Activated CD4-positive, alpha-beta T cell treated with anti-CD3 and anti-CD28 coated beads for 4 hours (primary cell): ENCODE data around the gene STRA8.

Experiments
- DNase-seq, 2 donors: peaks; one replicate each; pipeline ENCODE4 v3.0.0-alpha.2; 2020

Gene STRA8, protein sequence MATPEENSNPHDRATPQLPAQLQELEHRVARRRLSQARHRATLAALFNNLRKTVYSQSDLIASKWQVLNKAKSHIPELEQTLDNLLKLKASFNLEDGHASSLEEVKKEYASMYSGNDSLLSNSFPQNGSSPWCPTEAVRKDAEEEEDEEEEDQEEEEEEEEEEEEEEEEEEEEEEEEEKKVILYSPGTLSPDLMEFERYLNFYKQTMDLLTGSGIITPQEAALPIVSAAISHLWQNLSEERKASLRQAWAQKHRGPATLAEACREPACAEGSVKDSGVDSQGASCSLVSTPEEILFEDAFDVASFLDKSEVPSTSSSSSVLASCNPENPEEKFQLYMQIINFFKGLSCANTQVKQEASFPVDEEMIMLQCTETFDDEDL

DNA sequence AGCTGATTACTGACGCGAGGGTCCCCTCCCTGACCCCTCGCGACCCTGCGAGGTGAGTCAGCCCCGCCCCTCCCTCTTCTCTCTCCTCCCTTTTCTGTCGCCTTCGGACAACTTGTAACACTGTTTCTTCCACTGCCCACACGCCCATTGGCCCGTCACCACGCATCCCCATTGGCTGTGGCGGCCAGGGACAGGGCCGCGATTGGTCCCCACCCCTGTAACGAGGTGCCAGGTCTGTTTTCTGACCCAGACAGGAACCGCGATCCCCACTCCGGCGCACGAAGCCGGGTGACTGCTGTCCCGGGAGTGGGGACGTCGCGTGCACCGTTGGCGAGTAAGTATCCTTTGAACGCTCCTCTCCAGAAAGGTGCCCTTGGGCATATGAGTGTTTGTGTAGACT is at the start of gene STRA8:
Gene STRA8, plus strand, starts transcription at position 269 of the 400 bp plus-strand sequence. CDS start 6,687 bp downstream, outside the sequence.
- DNase-seq = no peak

DNA sequence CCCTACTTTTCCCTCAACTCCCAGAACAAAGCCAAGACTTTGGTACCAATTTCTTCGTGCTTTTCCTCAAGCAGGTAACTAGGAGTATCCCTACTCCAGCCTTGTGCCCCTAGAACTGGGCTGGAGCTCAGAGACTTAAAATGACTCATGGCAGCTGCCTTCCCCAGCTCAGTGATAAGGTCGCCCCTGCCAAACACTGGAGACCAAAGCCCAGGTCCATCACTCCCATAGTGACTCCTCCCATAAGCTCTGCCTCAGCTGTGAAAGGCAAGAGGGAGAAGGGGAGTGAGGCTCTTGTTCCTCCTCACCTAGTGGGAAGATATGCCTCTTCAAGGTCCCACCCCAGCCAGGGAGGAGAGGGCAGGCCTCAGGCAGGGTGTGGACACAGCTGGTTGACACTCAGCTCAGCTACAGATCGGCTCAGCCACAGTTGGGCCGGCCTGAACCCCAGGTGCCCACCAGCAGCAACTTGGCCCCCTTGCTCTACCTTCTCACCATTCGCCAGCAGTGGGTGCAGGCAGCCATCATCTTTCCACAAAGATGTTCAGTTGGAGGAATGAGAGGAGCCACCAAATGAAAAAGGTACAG is 49.3 kb upstream of the STRA8 start:
- DNase-seq = no peak

DNA sequence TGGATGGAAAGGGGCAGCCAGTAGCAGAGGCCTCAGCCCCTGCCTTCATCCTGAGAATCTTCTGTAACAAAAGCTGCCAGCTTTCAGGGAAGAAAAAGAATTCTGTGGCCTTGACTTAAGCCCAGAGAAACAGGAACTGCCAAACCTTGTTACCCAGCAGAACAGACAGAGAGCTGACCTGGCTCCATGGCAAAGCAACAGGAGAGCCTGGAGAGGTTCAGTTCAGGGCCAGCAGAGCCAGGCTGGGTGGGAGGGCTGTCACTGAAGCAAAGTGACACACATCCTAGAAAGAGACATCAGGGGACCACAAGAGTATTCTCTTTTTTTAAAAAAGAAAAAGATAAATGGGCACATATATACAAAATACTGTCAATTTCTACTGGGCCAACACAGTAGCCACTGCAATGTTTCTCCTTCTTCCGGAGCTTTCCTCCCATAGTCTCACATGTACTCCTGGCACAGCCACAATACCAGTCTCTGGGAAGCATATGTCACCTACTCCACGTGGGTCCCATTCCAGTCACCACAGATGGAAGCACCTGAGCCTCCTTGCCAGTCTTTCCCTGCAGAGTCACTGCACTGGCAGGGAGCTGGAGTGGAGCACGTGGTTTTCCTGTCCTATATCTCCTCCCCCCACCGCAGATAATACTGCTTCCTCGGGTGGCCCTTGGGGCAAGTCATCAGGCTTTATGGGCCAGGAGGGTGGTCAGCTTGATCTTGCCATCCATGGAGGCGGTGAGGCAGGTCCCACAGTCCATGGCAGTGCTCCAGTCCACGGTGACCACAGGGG is 48.0 kb upstream of the STRA8 start:
- no peak for DNase-seq

DNA sequence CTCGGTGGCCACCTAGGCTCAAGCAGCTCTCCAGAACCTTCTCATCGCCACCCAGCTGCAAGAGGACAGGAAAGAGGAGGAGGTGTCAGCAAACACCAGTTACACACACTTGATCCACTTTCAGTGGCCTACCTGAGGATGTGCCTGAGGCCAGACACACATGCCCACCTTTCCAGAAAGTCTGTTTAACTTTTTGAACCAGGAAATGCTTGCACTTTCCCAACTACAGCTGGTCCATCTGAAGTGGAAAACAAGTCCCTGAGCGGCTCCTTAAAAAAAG is 47.4 kb upstream of the STRA8 start:
- DNase-seq = no peak

DNA sequence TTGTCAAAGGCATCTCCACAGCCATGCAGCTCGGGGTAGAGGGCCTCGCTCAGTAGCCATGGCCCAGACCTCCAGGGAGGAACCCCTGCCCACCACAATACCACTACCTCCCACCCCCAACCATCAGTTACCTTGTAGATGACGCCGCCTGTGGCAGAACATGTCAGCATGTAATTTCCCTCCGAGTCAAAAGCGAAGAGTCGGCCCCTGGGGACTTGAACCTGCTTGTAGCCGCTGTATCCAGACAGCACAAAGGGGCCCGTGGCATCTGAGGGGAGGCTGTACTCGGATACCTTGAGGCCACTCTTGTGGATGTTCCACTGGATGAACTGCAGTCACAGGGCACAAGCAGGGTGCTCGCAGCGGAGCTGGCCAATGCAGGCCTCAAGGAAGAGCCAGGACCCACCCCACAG is 46.8 kb upstream of the STRA8 start:
- no peak for DNase-seq

DNA sequence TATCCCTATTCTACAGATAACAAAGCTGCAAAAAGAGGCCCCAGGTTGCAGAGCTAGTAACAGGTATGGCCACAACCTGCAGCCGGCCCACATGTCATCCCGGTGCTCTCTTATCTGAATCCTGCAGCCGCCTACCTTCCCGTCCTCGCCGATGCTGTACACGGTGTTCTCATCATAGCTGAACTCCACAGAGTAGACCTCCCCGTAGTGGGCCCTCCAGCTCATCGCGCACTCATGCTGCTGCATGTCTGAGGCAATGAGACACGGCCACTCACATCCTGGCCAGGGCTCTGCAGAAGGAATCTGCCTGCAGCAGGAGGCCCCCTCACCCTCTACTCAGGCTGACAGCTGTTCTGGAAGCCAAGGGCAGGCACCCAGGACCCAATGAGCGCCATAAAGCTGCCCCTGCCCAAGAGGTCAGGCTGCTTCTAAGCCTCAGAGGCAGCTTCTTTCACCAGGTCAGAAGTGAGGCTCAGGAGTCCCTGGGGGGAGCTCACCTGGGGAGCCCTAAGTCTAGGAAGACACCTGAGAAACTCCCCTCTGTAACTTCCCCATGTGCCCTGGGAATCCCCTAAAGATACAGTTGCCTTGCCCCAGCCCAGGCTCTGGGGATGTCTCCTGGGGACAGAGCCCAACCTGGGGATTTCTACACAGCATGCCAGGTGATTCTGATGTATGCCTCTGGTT is 45.2 kb upstream of the STRA8 start:
- no peak for DNase-seq

DNA sequence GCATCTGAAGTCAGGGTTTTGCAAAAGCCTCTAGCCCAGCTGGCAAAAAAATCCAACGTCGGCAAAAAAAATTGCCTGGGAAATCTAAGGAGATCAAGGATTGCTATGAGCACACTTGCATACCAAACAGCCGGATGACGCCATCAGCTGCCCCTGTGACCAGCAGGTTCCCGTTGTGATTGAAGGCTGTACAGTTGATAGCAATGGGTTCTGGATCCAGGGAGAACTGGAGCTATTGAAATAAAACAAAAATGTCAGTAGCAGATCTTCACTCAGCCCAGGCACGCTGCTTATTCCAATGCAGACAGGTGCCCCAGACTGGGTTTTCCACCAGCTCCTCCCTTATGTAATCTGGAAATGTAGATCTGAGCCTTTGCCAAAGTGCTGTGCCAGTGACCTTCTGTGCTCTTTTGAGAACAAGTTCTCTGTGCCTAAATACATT is 44.4 kb upstream of the STRA8 start:
- no peak for DNase-seq

DNA sequence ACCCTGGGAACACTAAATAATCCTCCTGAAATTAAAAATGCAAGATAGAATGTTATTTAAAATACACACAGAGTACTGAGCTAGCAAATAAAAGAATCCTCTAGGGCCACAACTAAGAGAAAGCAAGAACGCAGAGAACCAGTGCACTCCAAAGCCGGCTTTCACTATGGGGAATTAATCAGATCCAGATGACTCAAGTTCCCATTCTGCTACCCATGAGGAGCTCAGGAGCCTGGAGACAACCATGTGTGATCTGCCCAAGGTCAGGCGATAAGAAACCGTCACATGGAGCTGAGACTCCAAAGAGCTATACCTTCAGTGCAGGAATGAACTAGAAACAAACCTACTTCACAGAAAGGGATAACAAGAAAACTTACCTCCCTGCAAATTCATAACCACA is 43.7 kb upstream of the STRA8 start:
- no peak for DNase-seq

DNA sequence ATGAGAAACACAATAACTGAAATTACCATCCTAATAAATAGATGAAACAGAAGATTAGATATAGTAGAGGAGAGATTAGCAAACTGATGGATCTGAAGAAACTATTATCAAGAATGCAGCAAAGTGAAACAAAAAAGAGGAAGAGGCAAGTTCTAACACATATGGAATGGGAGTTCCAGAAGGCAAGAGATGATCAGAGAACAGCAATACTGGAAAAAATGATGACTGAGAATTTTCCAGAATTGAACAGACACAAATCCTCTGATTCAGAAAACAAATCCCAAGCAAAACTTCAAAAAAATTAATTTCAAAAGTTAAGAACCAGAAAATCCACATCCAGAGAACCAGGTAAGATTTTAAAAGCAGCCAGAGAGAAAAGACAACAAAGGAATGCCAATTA is 42.9 kb upstream of the STRA8 start:
- DNase-seq = no peak

DNA sequence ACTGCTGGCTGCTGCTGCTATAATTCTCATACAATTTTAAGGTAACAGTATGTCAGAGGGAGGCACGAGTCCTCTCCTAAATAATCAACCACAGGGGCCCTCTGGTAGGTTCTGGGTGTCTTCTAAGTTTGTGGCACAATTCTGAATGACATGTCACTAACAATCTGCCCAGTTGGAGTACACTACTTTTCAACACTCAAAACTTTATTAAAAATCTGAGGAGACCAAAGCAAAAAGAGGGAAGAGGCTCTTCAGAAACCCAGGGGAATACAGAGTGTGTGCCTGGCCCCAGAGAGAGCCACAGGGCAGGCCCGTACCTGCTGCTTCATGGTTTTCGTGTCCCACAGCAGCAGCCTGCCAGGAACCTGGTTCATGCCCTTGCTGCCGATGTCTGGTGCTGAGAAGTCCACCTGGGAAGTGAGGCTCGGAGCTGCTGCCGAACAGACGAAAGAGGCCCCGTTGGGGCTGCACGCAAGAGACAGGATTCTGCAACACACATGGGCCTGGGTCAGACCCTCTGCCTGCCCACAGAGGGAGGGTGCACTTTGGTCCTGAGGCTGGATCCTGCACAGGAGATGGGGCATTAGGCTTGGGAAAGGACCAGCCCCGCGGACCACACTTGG is 40.6 kb upstream of the STRA8 start:
- DNase-seq = no peak

DNA sequence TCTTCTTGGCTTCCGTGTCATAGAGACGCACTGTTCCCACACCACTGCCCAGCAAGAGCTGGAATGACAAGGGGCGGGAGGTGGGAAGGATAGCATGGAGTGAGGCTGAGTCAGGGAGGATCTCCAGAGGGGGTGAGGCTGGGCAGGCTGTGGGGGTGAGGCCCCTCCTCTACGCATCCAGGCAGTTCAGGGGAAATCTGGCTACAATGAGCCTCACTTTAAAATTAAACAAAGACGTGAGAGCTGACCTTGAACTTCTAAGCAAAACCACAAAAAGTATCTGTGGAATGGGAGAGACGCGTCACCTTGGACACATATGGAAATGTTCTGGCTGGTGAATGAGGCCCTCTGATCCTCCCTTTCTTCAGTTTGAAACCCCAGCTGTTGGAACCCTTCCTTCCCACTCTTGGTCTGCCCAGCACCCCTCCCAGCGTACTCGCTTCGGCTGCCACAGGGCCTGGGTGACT is 40.0 kb upstream of the STRA8 start:
- DNase-seq = no peak

DNA sequence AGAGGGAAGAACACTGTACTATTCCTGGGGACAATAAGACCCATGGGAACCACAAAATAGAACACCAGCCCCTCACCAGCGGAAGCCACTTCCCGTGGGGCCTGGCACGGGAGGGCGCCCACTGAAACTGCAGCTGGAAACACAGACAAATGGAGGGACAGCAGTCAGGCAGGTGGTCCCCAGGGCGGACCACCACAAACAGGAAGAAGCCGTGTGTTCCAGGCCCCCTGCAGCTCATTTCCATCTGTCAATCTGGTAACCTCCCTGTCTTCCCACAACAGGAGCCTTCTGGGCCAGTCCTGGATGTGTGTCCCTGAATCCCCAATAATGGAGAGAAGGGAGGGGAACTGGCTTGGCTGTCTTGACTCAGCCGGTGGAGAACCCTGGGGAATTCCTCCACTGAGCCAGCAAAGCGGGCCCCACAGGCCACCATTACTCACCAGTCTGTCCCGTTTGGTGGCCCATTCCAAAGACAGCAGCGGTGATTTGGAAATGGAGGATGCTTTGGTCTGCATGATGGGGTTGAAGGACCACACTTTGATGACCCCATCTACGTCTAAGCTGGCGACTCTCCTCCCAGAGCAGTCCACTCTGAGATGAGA is 39.0 kb upstream of the STRA8 start:
- no peak for DNase-seq

DNA sequence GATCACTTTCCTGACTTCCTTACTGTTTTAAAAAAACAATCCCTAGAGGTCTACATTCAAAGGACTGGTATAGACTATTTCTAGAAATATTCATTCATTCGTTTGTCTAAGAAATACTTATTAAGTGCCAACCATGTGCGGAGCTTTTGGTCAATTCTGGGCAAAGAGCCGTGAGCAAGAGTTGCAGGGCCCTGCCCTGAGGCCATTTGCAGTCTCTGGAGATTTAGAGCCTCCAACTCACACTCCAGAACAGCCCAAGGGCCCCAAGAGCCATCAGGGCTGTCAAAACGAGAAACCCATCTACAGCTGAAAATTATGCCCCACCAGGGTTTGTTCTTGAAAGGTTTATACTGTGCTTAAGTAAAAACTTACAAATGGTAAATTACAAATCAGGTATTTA is 38.5 kb upstream of the STRA8 start:
- DNase-seq = no peak

DNA sequence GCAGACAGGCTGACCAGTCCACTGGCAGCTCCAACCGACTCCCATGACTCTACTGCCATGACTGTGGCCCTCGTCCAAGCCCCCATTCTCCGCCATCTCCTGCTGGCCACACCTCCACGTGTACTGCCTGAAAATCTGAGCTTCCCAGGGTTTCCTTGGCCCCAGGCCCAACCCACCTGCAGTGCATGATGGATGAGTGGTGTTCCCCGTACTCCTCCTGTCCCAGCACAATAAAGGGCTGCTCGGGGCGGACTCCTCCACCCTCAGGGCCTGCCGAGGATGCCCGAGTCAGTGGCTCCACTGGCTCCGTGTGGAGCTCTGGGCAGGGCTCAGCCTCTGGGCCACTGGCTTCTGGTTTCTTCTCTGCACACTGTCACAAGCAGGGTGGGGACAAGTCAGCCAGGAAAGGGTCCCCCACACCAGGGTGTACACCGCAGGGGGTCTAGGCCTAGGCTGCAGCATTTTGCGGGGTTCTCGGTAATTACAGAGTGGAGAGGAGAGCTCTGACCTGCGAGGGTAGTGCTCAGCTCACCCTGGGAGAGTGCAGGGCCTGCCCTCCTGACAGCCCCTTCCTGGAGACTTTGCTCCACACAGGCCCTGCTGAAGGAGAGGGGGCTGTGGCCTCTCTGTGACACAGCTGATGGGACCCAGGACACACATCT is 37.5 kb upstream of the STRA8 start:
- DNase-seq = no peak

DNA sequence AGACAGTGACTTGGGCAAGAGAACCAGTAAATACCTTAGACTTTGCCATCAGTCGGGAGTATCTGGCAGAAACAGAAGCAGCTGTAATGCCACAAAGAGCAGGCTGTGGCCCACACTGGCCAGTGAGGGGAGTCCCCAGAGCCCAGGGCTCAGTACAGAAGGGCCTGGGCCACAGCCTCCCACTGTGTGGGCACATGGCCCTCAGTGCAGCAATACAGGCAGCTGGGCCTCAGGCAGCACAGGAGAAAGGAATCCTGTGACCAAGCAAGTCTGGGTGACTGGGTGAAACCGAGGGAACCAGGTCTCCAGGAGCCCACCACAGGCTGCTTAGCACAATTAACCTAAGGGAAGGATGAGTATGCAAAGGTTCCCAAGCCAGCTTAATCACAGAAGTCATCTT is 36.3 kb upstream of the STRA8 start:
- DNase-seq = no peak

DNA sequence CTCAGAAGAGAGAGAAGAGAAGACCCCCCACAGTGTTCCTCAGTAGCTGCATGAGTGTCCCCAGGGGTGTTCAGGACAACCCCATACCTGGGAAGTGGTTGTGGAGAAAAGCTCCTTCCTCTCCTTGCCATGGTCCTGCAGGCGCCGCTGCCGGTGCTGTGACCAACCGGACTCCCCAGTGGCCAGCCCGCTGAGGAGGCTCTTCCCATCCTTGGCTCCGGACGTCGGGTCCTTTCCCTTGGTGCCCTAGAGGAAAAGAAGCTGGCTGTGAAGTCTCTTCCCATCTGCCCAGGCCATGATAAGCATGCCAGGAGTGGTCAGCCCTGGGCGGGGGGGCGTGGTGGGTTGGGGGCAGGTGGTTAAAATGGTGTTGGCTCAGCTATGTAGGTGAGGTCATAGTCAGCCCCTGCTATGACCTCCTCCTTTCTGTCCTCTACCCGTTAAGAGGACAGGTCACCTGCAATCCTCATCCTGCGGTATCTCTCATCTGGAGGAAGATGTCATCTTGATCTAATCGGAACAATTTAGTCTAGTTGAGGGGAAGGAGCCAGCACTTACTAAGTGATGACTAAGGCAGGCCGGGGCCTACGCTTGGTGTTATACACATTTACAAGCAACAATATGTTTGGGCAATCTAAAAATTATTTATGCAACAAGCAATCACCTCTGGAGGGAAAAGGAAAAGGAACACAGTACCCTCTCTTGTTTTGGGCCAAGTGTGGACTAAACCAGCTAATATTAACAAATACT is 35.6 kb upstream of the STRA8 start:
- DNase-seq = no peak

DNA sequence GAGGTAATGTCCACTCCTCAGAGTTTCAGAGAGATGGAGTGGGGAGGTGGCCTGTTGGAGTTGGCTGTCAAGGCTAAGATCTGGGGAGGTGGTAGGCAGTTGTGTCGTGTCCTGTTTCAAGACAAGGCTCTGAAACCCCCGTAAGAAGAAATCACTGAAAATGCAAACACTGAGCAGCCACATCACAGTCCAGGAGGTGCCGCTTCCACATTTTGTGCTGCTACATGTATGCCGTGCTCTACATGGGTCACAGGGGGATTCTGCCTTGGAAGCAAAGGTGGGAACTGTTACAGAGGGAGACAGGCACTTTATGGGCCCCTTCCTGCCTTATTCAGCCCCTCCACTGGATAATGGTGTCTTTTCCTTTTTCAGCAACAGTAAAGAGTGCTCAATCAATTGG is 34.2 kb upstream of the STRA8 start:
- DNase-seq = no peak

DNA sequence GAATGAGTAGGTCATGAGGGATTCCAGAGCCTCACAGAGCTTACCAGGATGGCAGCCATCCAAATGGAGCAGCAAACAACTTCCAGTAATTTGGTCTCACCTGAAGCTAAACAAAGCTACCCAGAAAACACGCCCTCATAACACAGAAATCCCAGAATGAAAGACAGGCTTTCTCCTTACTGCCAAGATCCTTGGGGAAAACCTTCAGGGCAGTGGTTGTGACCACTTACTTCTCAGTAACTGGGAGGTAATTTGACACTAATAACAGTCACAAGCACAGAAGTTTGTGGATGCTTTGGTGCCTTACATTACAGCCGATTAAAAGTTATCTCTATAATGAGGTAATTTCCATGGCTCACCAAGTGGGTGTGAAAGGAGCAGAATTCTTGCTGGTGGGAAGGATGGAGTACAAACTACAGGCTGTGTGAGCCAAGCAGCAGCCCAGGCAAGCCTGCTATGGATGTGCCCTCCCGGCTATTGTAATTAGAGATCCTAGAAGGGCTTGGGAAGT is 32.8 kb upstream of the STRA8 start:
- DNase-seq = no peak

DNA sequence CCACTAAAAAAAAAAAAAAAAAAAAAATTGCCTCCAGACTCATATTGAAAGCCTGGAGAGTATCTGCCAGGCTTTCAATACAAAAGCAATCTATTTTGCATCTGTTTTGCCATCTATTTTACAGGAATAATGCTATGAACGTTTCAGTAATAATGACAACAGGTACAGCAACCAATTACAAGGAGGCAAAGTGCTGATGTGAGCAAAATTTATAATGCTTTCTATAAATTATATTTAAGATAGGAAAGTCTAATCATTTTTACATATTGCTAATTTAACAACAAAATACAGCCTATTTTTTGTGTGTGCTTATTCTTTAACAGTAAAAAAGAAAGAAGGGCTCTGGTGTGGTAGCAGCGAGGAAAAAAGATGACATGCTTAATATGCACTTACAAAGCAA is 32.3 kb upstream of the STRA8 start:
- DNase-seq = no peak

DNA sequence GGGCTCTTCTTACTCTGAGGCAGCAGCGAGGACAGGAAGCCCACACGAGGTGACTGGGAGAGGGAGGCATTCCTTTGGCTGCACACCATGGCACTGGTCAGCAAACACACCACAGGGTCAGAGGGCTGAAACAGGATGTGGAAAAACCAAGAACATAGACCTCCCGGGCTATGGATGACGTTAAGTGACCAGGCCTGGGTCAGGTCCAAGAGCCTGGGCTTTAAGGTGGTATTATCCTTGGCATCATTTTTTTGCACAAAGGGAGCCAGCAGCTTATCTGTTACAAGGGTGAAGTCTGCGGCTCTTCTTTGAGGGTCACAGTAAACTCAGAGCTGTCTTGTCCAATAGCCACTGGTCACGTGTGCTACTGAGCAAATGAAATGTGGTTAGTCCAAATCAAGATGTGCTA is 29.3 kb upstream of the STRA8 start:
- DNase-seq = no peak

DNA sequence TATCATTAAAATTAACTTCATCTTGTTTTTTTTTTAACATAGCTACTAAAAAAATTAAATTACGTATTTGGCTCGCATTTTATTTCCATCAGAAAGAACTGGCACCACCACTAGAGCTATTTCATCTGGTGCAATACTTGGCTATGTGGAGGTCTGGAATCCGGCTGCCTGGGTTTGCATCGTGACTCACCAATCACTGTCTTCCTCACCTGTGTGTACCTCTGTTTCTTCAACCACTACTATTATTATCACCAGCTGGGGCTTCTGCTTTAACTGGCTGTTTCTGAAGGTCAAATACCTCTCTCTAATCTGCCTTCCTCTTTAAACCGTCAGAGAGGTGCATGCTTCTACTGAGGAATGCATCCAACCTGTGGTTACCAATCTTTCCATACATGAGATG is 28.8 kb upstream of the STRA8 start:
- DNase-seq = no peak
